SIG-M5 treated with dmso at 0.1 percent for 504 hours (cell line): ENCODE results near the gene GOLGA6L7.
"Not testable (repeated sequence)": the region's sequence is repeated elsewhere in the genome, so short reads cannot be mapped to it uniquely, and the experiment has no call there.

Experiments used
- DNase-seq: peaks from one replicate; lab custom pipeline; 2025; ENCODE audit not compliant: unreplicated experiment; lab: John Stamatoyannopoulos, UW

The GOLGA6L7 gene, protein sequence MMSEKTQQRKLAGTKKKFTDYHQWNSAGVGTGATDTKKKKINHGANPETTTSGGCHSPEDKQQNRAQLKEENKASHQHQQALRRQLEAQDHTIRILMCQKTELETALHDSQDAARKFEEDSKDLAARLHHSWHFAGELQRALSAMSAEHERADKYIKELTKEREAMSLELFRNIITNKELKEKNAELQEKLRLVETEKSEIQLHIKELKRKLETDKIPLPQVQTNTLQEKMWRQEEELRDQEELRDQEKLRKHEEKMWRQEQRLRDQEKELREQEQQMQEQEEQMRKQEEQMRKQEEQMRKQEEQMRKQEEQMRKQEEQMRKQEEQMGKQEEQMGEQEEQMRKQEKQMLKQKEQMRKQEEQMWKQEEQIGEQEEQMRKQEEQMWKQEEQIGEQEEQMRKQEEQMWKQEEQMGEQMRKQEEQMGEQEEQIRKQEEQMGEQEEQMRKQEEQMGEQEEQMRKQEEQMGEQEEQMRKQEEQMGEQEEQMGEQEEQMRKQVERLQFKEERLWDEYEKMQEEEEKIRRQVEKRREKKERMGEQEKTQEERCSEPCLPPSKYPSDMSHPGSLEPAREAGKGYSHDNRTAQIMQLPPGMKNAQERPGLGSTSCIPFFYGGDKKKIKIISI

DNA sequence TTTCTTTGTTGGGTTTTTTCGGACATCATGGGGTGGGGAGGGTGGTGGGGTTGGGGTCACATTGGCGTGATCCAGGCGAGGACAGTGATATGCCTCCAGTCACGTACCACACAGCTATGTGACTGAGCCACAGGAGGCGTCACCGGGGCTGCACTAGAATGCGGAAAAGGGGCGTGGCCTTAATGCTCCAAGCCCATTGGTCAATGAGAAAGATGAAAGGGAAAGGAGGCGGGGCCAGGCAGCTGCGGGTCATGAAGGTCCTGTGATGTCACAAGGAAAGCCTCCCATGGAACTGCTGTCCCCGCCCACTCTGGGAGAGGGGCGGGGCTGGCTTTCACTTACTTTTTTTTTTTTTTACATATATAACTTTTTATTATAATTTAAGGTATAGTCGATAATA, at the start of gene GOLGA6L7:
Gene GOLGA6L7, minus strand, starts transcription at position 124 of the 400 bp plus-strand sequence. Its CDS starts 95 bp downstream, at position 29.
- not testable (repeated sequence) for DNase-seq

DNA sequence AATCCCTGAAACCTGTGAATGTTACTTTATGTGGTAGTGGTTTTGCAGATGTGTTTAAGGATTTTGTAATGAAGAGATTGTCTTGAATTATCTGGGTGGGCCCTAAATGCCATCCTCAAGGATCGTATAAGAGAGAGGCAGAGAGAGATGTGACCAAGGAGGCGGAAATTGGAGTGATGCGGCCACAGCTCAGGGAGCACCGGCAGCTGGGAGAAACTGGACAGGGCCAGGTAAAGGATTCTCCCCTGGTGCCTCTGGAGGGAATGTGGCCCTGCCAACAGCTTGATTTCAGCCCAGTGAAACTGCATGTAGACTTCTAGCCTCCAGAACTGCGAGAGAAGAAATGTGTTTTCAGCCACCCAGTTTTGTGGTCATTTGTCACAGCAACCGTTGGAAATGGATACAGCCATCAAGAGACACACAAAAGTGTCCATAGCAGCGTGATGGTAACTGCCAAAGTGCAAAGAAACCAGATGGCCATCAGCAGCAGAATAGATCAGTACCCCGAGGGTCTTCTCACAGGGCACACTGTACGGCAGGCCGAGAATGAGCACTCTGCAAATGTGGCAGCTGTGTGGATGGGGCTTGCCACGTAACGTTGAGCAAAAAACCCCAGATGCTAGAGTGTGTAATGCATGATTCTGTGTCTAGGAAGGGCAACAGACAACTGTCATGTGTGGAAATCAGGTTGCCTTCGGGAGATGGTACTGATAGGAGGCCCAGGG, 49.6 kb upstream of the GOLGA6L7 start:
- no peak for DNase-seq

DNA sequence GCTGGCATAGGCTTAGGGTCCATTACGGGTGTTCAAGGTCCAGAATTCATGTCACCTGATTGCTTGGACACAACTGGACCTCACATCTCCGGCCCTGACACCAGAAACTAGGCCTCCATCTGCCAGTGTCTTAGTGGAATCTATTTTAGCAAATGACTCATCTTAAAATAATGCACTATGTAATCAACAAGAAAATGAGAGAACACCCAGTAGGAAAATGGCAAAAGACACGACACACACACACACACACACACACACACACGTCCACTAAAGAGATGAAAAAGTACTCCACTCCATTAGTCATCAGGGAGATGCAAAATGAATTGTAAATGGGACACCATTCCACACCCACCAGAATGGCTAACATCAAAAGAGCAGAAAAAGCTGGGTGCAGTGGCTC, 48.5 kb upstream of the GOLGA6L7 start:
- DNase-seq, result no peak

DNA sequence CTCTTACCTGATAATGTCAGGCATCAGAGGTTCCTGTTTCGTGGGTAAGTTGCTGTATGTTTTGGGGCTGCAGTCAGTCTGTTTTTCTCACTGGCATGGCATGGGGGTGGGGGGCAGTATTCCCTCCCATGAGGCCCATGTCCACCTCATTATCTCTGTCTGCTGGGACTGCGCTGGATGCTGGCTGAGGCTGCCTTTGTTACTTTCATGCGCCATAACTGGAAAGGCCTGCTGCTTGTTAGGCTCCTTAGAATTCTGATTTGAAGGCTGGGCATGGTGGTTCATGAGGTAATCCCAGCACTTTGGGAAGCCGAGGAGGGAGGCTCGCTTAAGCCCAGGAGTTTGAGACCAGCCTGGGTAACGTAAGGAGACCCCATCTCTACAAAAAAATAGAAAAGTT, 47.1 kb upstream of the GOLGA6L7 start:
- DNase-seq, result no peak

DNA sequence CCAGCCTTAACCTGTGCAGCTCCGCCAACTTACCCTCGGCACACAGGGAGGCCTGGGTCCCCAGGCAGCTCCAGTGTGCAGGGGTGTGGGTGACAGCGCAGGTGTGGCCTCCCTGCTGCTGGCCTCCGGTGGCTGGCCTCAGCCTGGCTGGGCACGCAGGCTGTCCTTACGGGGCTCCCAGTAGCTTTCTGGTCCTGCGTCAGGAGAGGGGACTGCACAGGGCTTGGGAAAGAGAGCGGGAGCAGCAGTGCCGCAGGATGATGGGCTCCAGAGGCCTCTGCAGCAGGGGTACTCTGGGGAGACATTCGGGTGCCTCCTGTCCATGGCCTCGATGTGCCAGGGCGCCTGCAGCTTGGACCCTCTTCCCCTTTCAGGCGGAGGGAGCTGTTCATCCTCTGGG, 46.7 kb upstream of the GOLGA6L7 start:
- DNase-seq, result no peak

DNA sequence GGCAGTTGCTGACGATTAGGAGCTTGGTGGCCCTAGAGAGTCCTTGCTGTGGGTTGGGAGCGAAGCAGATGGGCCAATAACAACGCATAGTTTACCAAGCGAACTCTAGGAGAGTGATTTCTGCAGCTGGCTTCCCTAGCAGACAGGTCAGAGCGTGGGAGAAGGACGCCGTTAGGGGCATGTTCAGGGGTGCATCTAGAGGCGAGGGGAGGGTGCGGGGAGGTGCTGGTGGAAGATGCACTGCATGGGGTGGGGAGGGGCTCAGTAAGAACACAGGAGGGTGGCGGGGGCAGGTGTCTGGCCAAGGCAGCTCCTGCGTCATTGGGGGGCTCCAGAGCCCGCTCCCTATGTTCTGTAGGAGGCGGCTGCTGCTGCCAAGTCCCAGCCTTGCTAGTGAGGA, 46.2 kb upstream of the GOLGA6L7 start:
- DNase-seq, result no peak

DNA sequence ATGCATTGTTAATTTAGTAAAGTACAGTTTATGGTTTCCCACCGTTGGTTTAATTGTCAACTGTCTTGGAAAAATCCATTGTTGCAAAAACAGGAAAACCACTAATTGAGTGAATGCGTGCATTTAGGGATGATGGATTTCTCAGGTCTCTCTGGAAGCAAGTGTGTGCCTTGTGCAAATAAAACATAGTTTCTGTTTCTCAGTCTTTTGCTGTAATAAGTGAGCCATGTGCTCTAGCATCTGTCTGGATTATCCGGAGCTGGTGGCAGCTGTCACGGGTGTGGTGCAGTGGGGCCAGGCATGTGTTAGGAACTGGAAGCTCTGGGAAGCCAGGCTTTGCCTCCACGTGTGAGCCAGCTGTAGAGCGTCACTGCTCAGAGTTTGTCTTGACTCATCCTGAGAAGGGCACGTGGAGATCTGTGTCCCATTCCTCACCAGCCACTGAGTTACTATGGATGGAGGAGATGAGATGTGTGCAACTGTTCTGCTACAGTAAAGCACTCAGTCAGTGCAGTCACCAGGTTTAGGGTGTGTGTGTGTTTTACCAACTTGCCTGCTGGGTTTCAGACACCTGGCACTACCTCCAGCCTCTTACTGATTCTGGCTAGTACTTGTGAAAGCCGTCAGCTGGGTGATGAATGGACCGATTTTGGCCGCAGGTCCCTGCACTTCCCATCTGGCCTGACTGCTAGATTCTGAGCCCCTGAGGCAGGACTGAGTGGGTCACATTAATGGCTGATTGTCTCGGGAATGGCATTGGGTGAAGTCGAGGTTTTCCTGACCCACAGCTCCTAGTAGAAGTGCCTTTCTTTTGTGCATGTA, 44.6 kb upstream of the GOLGA6L7 start:
- no peak for DNase-seq

DNA sequence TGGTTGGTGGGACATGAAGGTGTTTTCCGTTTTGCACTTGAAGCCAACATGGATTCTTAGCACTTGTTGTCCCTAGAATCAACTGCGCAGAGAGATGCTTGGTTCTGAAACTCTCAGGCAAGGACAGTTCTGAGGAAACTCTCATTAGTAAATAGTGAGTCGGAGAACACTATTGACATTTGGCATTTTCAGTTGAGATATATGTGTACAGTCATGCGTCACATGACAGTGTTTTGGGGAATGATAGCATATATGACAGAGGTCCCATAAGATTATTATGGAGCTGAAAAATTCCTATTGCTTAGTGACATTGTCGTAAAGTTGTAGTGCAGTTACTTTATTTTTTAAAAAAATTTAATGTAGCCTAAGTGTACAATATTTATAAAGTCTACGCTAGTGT, 43.1 kb upstream of the GOLGA6L7 start:
- DNase-seq, result no peak

DNA sequence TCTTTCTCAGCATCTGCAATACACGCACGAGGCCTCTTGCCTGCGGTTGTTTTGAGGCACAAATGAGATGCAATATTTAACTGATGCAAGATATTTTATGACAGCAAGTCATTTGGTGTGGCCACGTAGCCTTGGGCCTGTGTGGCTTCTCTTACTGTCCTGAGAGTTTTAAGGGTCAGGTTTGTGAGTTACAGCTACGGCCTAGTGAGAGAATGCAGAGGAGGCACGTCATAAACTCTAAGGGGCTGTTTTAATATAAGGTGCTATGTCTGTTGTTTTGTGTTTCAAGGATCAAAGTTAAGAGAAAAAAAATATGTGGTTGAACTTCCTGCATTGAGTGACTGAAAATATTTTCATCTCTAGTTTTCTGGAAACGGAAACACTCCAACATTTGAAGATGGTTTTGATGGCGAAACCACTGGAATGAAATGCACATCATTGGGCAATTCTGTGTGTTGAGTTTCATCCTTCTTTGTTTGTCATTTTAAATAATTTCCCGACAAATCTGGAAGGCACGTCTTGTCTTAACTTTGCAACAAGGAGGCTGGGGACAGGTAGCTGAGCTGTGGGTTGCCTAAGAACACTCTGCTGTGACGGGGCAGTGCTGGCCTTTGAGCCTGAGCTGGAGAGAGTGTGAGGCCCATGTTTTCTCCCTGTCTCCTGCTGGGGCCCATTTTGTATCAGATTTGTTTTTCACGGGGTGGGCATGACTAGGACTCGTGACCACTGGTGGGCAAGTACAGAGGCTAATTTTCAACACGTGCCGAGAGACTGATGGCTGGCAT, 42.5 kb upstream of the GOLGA6L7 start:
- no peak for DNase-seq

DNA sequence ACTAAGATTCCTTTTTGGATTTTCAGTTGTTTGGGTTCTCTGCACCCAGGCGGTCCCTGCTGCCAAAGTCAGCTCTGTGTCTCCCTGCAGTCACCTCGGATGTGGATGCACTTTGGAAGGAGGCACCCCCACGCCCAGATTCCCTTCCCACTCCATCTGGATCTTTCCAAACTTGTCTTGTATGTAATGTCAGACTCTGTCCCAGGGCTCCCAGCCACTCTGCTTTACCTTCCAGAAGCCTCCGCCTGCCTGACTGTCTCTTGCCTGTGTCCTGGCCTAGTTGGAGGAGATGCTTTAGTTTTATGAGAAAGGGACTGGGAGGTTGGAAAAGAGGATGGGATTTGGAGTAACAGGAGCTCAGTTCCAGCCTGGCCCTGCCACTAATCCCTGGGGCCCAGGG, 41.8 kb upstream of the GOLGA6L7 start:
- DNase-seq, result not testable (repeated sequence)

DNA sequence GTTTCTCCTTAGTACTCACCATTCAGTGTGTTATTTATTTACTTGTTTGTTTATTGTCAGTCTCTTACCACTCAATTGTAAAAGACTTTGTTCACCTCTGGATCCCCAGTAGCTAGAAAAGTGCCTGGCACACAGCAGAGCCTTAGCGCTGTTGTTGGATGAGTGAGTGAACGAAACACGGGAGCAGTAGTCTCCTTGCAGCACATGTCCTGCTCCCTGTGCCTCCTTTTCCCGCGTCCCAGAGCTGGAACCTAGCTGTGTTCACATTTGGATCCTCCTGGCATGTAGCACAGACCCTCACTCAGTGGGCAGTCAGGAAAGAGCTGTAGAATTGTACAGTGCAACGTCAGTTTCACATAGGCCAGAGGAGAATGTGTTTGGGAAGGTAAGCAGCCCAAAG, 41.4 kb upstream of the GOLGA6L7 start:
- not testable (repeated sequence) for DNase-seq

DNA sequence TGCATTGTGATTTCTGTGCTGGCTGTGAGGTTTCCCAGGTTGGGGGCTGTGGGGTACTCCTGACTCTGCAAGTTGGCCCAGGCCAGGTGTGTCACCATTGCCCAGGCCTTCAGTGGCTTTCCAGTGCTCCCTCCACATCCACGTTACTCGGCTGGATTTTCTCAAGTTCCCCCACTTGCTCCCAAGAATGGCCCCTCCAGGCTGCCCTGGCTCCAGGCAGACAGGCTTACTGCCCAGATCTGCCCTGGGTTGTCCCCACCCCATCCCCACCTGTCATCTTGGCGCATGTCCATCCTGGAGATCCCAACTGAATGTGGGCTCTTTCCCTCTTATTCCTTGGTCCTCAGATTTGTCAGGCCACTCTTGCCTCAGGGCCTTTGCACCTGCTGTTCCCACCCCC, 40.9 kb upstream of the GOLGA6L7 start:
- DNase-seq, result no peak

DNA sequence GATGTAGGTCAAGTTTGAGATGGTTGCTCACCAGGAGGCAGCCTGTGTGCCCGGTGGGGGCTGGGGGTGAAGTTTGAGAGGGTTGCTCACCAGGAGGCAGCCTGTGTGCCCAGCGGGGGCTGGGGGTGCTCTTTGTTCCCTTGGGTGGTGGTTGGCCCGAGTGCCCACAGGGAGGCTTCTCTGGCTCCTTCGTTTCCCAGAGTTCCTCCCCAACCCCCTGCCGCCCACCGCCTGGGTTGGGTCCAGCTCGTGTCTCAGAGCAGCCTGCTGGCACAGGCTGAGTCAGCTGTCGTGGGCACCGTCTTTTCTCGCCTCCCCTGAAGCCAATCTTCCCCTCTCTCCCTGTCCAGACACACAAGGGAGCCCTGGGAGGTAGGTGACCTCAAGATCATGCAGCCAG, 40.5 kb upstream of the GOLGA6L7 start:
- no peak for DNase-seq

DNA sequence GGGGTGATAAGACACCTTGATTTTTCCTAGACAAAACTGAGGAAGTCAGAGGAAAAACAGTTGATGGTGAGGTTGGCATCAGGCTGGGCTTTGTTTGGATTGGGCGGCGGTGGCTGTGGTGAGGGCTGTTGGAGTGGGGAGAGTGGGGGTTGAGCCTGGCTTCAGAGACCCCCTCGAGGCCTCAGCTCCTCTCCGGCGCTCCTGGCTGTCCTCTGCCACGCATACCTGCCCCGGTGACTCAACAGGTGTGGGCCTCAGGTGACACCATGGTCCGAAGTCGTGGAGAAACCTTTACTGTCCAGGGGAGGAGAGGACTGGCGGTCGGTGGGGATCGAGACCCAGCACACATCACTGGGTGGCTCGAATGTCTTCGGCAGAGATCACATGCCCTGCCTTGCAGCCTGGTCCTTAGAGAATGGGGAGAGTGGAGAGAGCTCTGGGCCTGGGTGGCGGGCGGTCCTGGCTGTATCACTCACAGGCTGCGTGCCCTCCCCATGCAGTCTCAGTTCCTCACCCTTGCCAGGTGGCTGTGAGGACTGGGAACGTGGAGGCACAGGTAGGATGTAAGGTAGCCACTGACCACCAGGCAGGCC, 40.0 kb upstream of the GOLGA6L7 start:
- no peak for DNase-seq

DNA sequence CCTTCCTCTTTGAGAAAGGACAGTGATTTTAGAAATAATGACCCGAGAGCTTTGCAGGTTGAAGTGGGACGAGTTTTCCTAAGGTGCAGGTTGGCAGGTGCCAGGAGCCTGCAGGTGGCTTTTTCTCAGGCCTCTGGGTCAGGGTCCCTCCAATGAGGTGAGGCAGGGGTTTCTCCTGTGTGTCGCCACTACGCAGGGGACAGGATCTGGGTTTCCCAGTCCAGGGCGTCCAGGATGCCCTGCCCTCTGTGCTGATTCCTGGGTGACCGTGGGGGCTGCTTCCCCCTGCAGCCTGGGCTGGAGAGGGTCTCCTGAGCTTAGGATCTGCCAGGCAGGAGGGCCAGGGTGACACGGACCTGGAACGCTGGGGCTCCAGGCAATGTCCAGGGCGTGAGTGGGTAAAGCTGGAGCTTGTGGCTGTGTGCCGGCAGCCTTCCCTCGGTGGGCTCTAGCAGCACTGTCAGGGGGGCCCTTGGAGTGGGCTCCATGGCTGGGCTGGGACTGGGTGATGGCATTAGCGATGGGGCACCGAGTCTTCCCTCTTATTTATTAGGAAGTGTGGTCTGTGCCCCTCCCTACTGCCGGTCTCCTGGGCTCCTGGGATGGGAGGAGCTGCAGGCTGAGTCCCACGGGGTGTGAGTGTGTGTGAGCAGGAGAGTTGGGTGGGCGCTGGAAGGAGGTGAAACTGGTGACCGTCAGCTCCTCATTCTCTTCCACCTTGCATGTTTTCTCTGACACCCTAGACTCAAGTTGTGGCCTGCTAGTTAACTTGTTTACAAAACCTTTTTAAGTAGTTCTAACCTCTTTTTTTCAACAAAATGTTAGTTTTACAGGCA, 39.1 kb upstream of the GOLGA6L7 start:
- DNase-seq, result no peak

DNA sequence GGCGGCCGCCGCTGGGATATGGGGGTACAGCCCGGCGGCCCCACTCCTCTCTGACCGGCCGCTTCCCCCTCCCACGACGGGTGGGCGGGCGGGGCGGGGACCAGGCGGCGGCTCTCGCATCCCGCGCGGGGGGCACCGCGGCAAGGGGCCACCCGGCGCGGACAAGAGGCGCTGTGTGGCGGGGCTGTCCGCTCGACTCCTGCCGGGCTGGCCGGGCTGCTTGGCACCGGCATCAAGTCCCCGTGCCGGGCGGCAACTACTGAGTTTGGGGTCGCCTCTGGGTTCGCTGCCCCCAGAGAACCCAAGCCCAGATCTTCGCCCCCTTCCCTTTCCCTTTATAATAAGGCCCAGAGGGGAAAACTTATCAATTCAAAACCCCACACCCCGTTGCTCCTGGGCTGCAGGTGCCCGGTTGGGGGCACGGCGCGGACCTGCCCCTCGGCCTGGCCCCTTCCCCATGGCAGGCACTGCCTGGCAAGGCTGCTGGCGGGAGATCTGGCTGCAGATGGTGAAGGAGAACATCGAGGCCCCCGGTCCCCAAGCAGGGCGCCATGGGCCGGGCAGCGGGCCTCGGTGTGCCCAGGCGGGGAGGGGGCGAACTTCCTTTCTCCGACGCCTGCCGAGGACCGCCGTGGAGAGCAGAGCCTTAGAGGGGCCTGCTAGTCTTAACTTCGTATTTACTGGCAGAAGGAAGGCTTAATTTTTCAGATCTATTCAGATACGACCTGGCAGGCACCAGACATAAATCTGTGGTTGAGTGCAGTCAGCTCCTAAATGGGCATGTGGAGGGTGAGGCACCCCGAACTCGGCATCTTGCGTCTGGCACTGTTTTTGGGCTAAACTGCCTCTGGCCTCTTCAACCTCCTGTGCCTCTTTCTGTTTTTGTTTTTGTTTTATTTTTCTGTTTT, 38.2 kb upstream of the GOLGA6L7 start:
- DNase-seq, result no peak

DNA sequence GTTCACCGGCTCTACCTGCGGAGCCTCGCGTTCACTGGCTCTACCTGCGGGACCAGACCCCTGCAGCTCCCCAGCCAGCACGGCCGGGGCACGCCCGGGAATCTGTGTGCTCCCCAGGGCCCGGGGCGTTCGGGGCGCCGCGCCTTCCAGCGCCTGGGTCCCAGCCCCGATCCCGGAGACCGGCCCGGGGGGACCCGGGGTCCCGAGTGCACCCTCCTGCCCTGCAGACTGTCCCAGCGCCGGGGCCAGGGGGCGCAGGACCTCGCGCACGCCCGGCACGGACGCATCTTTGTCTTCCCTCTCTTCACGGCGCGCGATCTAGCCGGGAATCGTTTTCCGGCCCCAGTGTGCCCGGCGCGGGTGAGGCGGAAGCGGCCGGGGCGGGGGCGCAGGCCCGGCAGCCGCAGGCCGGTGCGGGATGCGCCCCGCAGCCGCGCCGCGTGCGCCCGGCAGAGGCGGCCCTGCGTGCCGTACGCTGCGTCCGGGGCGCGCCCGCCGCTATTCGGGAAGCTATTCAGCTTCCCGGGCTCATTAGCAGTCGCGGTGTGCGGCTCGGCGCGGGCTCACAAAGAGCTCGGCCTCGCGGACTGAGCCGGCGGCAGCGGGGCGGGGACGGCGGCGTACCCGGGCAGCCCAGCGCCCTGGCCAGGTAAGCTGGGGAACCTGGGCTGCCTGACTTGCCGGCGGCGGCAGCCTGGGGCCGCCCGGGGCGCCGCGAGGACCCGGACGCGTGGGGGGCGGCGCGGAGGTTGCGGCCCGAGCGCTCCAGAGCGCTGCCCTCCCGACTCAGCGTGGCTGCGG, 37.4 kb upstream of the GOLGA6L7 start, which contains the start of gene APBA2:
Gene APBA2, plus strand, starts transcription at position 345 of the 801 bp plus-strand sequence. CDS start 167,911 bp downstream, outside the sequence.
- DNase-seq, result no peak
